ENCODE data around the gene COL6A5. TPM values are rescaled to one million over a fixed set of nuclear protein-coding genes. Genes with fewer than 3 reads are reported as not detected.

The COL6A5 gene
- polyA plus RNA-seq, 3 donors = not detected

- no peaks in the 10 kb centered on the region for H3K36me3 Mint-ChIP-seq
- H3K4me3 Mint-ChIP-seq = no peak overlapping the region
- H3K27ac Mint-ChIP-seq = no peak overlapping the region
- peaks cover 0 to 6% (median 2%) of the 10 kb centered on the region in 7 donors for H3K9me3 Mint-ChIP-seq
- DNase-seq = no peak
- Histone ChIP-seq H3K27ac (ENCODE audit: low read depth in 1 of 2, low read length in 2 of 2) (no peak overlapping the region), H3K36me3 (replicated peaks in 1 of 2; ENCODE audit: control insufficient read depth in 1 of 2, insufficient read depth in 2 of 2, low read length in 2 of 2) (no peaks in the 10 kb centered on the region), H3K9me3 (replicated peaks in 1 of 2; ENCODE audit: control insufficient read depth in 1 of 2, insufficient read depth in 1 of 2, low read length in 2 of 2) (no peaks in the 10 kb centered on the region), H3K79me2 (ENCODE audit: insufficient read depth, low read length) (no peaks in the 10 kb centered on the region), H3K9ac (ENCODE audit: insufficient read depth, low read length, poor library complexity, severe bottlenecking) (no peak overlapping the region), H3K4me1 (ENCODE audit: control insufficient read depth in 1 of 2, insufficient read depth in 2 of 2, low read length in 2 of 2) (no peaks in the 10 kb centered on the region), H4K20me1 (ENCODE audit: insufficient read depth, low read length) (no peaks in the 10 kb centered on the region), H3K4me2 (replicated peaks; ENCODE audit: extremely low read depth, low read length, poor library complexity, severe bottlenecking) (no peak overlapping the region), H3K4me3 (replicated peaks in 1 of 3; ENCODE audit: low read depth in 2 of 3, low read length in 3 of 3) (no peak overlapping the region), H2AFZ (ENCODE audit: insufficient read depth, low read depth, low read length, poor library complexity, severe bottlenecking) (no peak overlapping the region), H3K27me3 (ENCODE audit: control insufficient read depth in 2 of 2, insufficient read depth in 2 of 2, low read length in 2 of 2) (no peaks in the 10 kb centered on the region)
- intact Hi-C loops (cut with micrococcal nuclease) = no loop called here
- H3K27me3 Mint-ChIP-seq (ENCODE audit: low read depth in 3 of 3) = peaks cover 0 to 9% (median 0%) of the 10 kb centered on the region in 3 donors
- WGBS (ENCODE audit: insufficient coverage) = 100% methylated on average over 1 of the region's 2 CpGs
- no peaks in the 10 kb centered on the region for H3K4me1 Mint-ChIP-seq
- TF ChIP-seq CTCF (IDR thresholded peaks at IDR 0.05) = no peak
Measured at GRCh38 chr3:130395916-130396315, 50.4 kb downstream of the COL6A5 start.

GRCh38 chr3:130404401-130404800 lies 58.9 kb downstream of the COL6A5 start:
- Histone ChIP-seq H3K4me1 (ENCODE audit: control insufficient read depth in 1 of 2, insufficient read depth in 2 of 2, low read length in 2 of 2) (no peaks in the 10 kb centered on the region), H4K20me1 (ENCODE audit: insufficient read depth, low read length) (no peaks in the 10 kb centered on the region), H3K9me3 (replicated peaks in 1 of 2; ENCODE audit: control insufficient read depth in 1 of 2, insufficient read depth in 1 of 2, low read length in 2 of 2) (peaks cover 13 to 21% of the 10 kb centered on the region in 2 donors), H2AFZ (ENCODE audit: insufficient read depth, low read depth, low read length, poor library complexity, severe bottlenecking) (no peak overlapping the region), H3K79me2 (ENCODE audit: insufficient read depth, low read length) (no peaks in the 10 kb centered on the region), H3K27me3 (ENCODE audit: control insufficient read depth in 2 of 2, insufficient read depth in 2 of 2, low read length in 2 of 2) (peaks cover 0 to 2% of the 10 kb centered on the region in 2 donors), H3K9ac (ENCODE audit: insufficient read depth, low read length, poor library complexity, severe bottlenecking) (no peak overlapping the region), H3K27ac (ENCODE audit: low read depth in 1 of 2, low read length in 2 of 2) (no peak overlapping the region), H3K4me2 (replicated peaks; ENCODE audit: extremely low read depth, low read length, poor library complexity, severe bottlenecking) (no peak overlapping the region), H3K4me3 (replicated peaks in 1 of 3; ENCODE audit: low read depth in 2 of 3, low read length in 3 of 3) (no peak overlapping the region), H3K36me3 (replicated peaks in 1 of 2; ENCODE audit: control insufficient read depth in 1 of 2, insufficient read depth in 2 of 2, low read length in 2 of 2) (no peaks in the 10 kb centered on the region)
- Mint-ChIP-seq H3K27me3 (ENCODE audit: low read depth in 3 of 3) (peaks cover 2 to 8% (median 3%) of the 10 kb centered on the region in 3 donors), H3K9me3 (peaks cover 11 to 21% (median 19%) of the 10 kb centered on the region in 7 donors), H3K4me1 (no peaks in the 10 kb centered on the region), H3K27ac (no peak overlapping the region), H3K36me3 (no peaks in the 10 kb centered on the region), H3K4me3 (no peak overlapping the region)
- no peak for DNase-seq
- no peak for TF ChIP-seq CTCF (IDR thresholded peaks at IDR 0.05)
- intact Hi-C loops (cut with micrococcal nuclease) = no loop called here

All from CD14-positive monocyte (primary cell).